ENCODE results near the gene PCDHB14.

GRCh38 chr5:141250576-141250975 lies 27.4 kb downstream of the PCDHB14 start:
- TF ChIP-seq POLR2AphosphoS5 (IDR thresholded peaks at IDR 0.05; ENCODE audit: low read depth), result no peak
- TF ChIP-seq CTCF (IDR thresholded peaks at IDR 0.05; ENCODE audit: insufficient read depth, low read length), result no peak
- no peak for TF ChIP-seq GABPA (IDR thresholded peaks at IDR 0.05; ENCODE audit: low read depth)
